Panc1 (cell line): ENCODE measurements around the gene IMMT. TPM values are rescaled to one million over a fixed set of nuclear protein-coding genes. Genes with fewer than 3 reads are reported as not detected.

Source experiments
- ATAC-seq: fragments of 200-7000 bp; cut with Tn5 transposase; 2 replicates; pipeline ENCODE4 v1.9.1; 2020; ENCODE audit warnings: mild to moderate bottlenecking, moderate library complexity
- BruUV-seq: library from RNA; stranded (reverse); fragments of 400-500 nt; replicated peaks from 2 replicates; lab custom pipeline; 2021; lab: Mats Ljungman, UMichigan
- CTCF ChIA-PET: fragments of 300-600 bp; sonication (Branson Sonifier 250); formaldehyde crosslinking; loops from one replicate; lab custom pipeline; 2022; ENCODE audit warnings: antibody characterized with exemption; lab: Charles Lee
- POLR2A ChIA-PET: fragments of 300-600 bp; sonication (Branson Sonifier 250); formaldehyde crosslinking; loops from one replicate; lab custom pipeline; 2022; ENCODE audit warnings: antibody characterized with exemption; lab: Charles Lee
- DNase-seq: peaks from one replicate; pipeline ENCODE4 v3.0.0-alpha.2; 2010; ENCODE audit warnings: low read depth, low spot score
- H3K27ac ChIP-seq: 2 replicates; pipeline ENCODE4 v1.5.1; 2011; ENCODE audit warnings: mild to moderate bottlenecking, low read length, inconsistent platforms
- H3K27me3 ChIP-seq: fragments of 200-500 bp; sonication (Bioruptor generic); 2 replicates; pipeline ENCODE4 v1.6.0; 2014; ENCODE audit warnings: low read length, inconsistent platforms; ENCODE audit not compliant: control insufficient read depth, insufficient read depth
- H3K36me3 ChIP-seq: fragments of 200-500 bp; sonication (Bioruptor generic); 2 replicates; pipeline ENCODE4 v1.5.1; 2014; ENCODE audit warnings: inconsistent platforms, mild to moderate bottlenecking, low read length, moderate library complexity; ENCODE audit not compliant: control insufficient read depth, insufficient read depth
- H3K4me1 ChIP-seq: 2 replicates; pipeline ENCODE4 v1.5.1; 2011; ENCODE audit warnings: inconsistent platforms, mild to moderate bottlenecking, low read length, moderate library complexity; ENCODE audit not compliant: control insufficient read depth, insufficient read depth
- H3K4me3 ChIP-seq, 2 experiments: 2 replicates each; pipeline ENCODE4 v1.5.1; 2011 to 2012; ENCODE audit warnings: low read depth in 2 of 2, low read length in 2 of 2, mild to moderate bottlenecking in 2 of 2, inconsistent platforms in 1 of 2, moderate library complexity in 1 of 2
- H3K9me3 ChIP-seq: fragments of 200-500 bp; sonication (Bioruptor generic); 2 replicates; pipeline ENCODE4 v1.5.1; 2014; ENCODE audit warnings: low read depth, mild to moderate bottlenecking, inconsistent platforms, low read length, moderate library complexity; ENCODE audit not compliant: control insufficient read depth, insufficient read depth
- CTCF ChIP-seq: fragments of 450-650 bp; IDR thresholded peaks from 2 replicates; pipeline ENCODE4 v1.5.1; 2017; ENCODE audit warnings: mild to moderate bottlenecking
- POLR2AphosphoS5 ChIP-seq: IDR thresholded peaks from 2 replicates; pipeline ENCODE4 v1.6.1; 2012; ENCODE audit warnings: mild to moderate bottlenecking, low read depth, low read length, moderate library complexity
- REST ChIP-seq, 2 experiments: IDR thresholded peaks; 2 replicates each; pipeline ENCODE4 v1.6.1; 2011 to 2012; ENCODE audit warnings: low read depth in 2 of 2, control low read depth in 1 of 2, low read length in 1 of 2, mild to moderate bottlenecking in 1 of 2, moderate library complexity in 1 of 2; ENCODE audit not compliant: insufficient read depth in 1 of 2
- SIN3A ChIP-seq: IDR thresholded peaks from 2 replicates; pipeline ENCODE4 v1.6.1; 2012; ENCODE audit warnings: low read depth, mild to moderate bottlenecking, low read length, moderate library complexity, borderline replicate concordance; ENCODE audit not compliant: insufficient read depth
- TCF7L2 ChIP-seq: IDR thresholded peaks from 2 replicates; pipeline ENCODE4 v1.6.1; 2011; ENCODE audit warnings: mild to moderate bottlenecking, low read depth, low read length, inconsistent platforms
- in situ Hi-C: cut with HindIII; loops from 2 replicates; pipeline ENCODE4 v1.10.0; 2016; ENCODE audit warnings: low sequenced_read_pairs, low pct_unique_long_range_greater_than_20kb
- intact Hi-C: fragments of 100-400 bp; cut with micrococcal nuclease; formaldehyde crosslinking; loops from one replicate; pipeline ENCODE4 v1.10.0; 2022; ENCODE audit not compliant: unreplicated experiment
- total RNA-seq: library from RNA; stranded (reverse); gene quantifications from one replicate; pipeline ENCODE4 v1.2.1, GENCODE V29; 2021; ENCODE audit not compliant: unreplicated experiment

IMMT gene
- total RNA-seq, 1 experiment from 2014 or later, result 138 TPM

- Histone ChIP-seq H3K27me3 (no peaks in the 10 kb centered on the region), H3K27ac (no peak overlapping the region), H3K4me3 (no peak overlapping the region), H3K4me1 (no peaks in the 10 kb centered on the region), H3K36me3 (peaks cover 35% of the 10 kb centered on the region), H3K9me3 (no peaks in the 10 kb centered on the region)
- ATAC-seq (no peak), DNase-seq (no peak)
- BruUV-seq, result no TSS peak
- TF ChIP-seq POLR2AphosphoS5 (no peak), REST (IDR thresholded peaks at IDR 0.05; ENCODE audit: insufficient read depth in 1 of 2, low read depth in 2 of 2, low read length in 1 of 2) (no peak), CTCF (no peak), SIN3A (no peak), TCF7L2 (no peak)
- in situ Hi-C loops (no loop called here), intact Hi-C loops (no loop called here)
- CTCF ChIA-PET, result no interaction called here
- POLR2A ChIA-PET, result no interaction called here
Measured at GRCh38 chr2:86174445-86174844, 20.8 kb downstream of the IMMT start.

GRCh38 chr2:86172610-86173009 is 22.7 kb downstream of the IMMT start:
- ChIA-PET CTCF (no interaction called here), POLR2A (no interaction called here)
- no peak for TF ChIP-seq TCF7L2
- TF ChIP-seq SIN3A, result no peak
- no peak for TF ChIP-seq CTCF
- TF ChIP-seq POLR2AphosphoS5, result no peak
- TF ChIP-seq REST (IDR thresholded peaks at IDR 0.05; ENCODE audit: insufficient read depth in 1 of 2, low read depth in 2 of 2, low read length in 1 of 2), result no peak
- Histone ChIP-seq H3K36me3 (peaks cover 44% of the 10 kb centered on the region), H3K4me3 (no peak overlapping the region), H3K27ac (no peak overlapping the region), H3K27me3 (no peaks in the 10 kb centered on the region), H3K4me1 (no peaks in the 10 kb centered on the region), H3K9me3 (no peaks in the 10 kb centered on the region)
- no peak for ATAC-seq
- no TSS peak for BruUV-seq
- intact Hi-C loops (no loop called here), in situ Hi-C loops (no loop called here)
- DNase-seq, result no peak
